Endothelial cell of umbilical vein (primary cell): ENCODE data around the gene ADD2. TPM values are rescaled to one million over a fixed set of nuclear protein-coding genes. Genes with fewer than 3 reads are reported as not detected.

Experiments used
- BruUV-seq: library from RNA; stranded (reverse); fragments of 400-500 nt; replicated peaks from 2 replicates; lab custom pipeline; 2021; lab: Mats Ljungman, UMichigan
- CTCF ChIA-PET: fragments of 300-600, 350-600 bp; sonication (Branson Sonifier 250); formaldehyde crosslinking; loops from one replicate; lab custom pipeline; 2021; ENCODE audit warnings: antibody characterized with exemption, inconsistent platforms; lab: Charles Lee
- POLR2A ChIA-PET: fragments of 300-600, 350-600 bp; sonication (Branson Sonifier 250); formaldehyde crosslinking; loops from one replicate; lab custom pipeline; 2021; ENCODE audit warnings: antibody characterized with exemption, inconsistent platforms; lab: Charles Lee
- DNase-seq: peaks from one replicate; pipeline ENCODE4 v3.0.0-alpha.2; 2011; ENCODE audit warnings: low read depth, low spot score
- FAIRE-seq: peaks from 2 replicates; lab custom pipeline; 2011; peaks lifted over from hg19 to GRCh38; lab: Jason Lieb, UNC
- H2AFZ ChIP-seq: 2 replicates; pipeline ENCODE4 v1.6.0; 2012; ENCODE audit warnings: low read depth, low read length, control low read depth, inconsistent platforms
- H3K27ac ChIP-seq: 2 replicates; pipeline ENCODE4 v1.5.1; 2011; ENCODE audit warnings: low read depth, mild to moderate bottlenecking, control low read depth, low read length, moderate library complexity; ENCODE audit not compliant: insufficient read depth
- H3K27me3 ChIP-seq, 2 experiments: 2 replicates each; pipeline versions ENCODE4 v1.6.0 to v1.6.1; 2011; ENCODE audit warnings: low read length in 2 of 2, mixed read lengths in 1 of 2; ENCODE audit not compliant: control insufficient read depth in 2 of 2, insufficient read depth in 2 of 2
- H3K36me3 ChIP-seq, 2 experiments: 2 replicates in 1 of 2; 3 replicates in 1 of 2; pipeline ENCODE4 v1.5.1; 2011; ENCODE audit warnings: low read length in 2 of 2, mild to moderate bottlenecking in 1 of 2, moderate library complexity in 1 of 2; ENCODE audit not compliant: control insufficient read depth in 2 of 2, insufficient read depth in 2 of 2; ENCODE audit errors: extremely low read depth in 1 of 2
- H3K4me1 ChIP-seq: 3 replicates; pipeline ENCODE4 v1.5.1; 2011; ENCODE audit warnings: mild to moderate bottlenecking, low read length; ENCODE audit not compliant: control insufficient read depth, insufficient read depth; ENCODE audit errors: extremely low read depth
- H3K4me2 ChIP-seq: 2 replicates; pipeline ENCODE4 v1.6.1; 2011; ENCODE audit warnings: low read length, control low read depth, mixed read lengths; ENCODE audit not compliant: insufficient read depth
- H3K4me3 ChIP-seq, 3 experiments: fragments of 200-600 bp in 1 of 3; sonication (generic), shearing (Covaris generic) in 1 of 3; replicated peaks in 1 of 3; 2 replicates each; pipeline ENCODE4 v1.5.1; 2011 to 2016; ENCODE audit warnings: control low read depth in 3 of 3, low read length in 3 of 3, mild to moderate bottlenecking in 2 of 3, inconsistent platforms in 1 of 3, low read depth in 1 of 3, moderate library complexity in 1 of 3; ENCODE audit not compliant: insufficient read depth in 1 of 3
- H3K79me2 ChIP-seq: 2 replicates; pipeline ENCODE4 v1.6.0; 2012; ENCODE audit warnings: low read length, inconsistent platforms; ENCODE audit not compliant: control insufficient read depth, insufficient read depth
- H3K9ac ChIP-seq: replicated peaks from 2 replicates; pipeline ENCODE3; 2011; ENCODE audit warnings: low read length, control low read depth; ENCODE audit not compliant: insufficient read depth; ENCODE audit errors: extremely low read depth
- H3K9me1 ChIP-seq: replicated peaks from 3 replicates; pipeline ENCODE4 v1.6.0; 2011; ENCODE audit warnings: mild to moderate bottlenecking, low read length; ENCODE audit not compliant: control insufficient read depth, insufficient read depth; ENCODE audit errors: extremely low read depth
- H3K9me3 ChIP-seq: replicated peaks from 2 replicates; pipeline ENCODE4 v1.5.1; 2012; ENCODE audit warnings: low read length, inconsistent platforms; ENCODE audit not compliant: control insufficient read depth, insufficient read depth
- H4K20me1 ChIP-seq: replicated peaks from 2 replicates; pipeline ENCODE3; 2011; ENCODE audit warnings: mild to moderate bottlenecking, low read length; ENCODE audit not compliant: control insufficient read depth, insufficient read depth; ENCODE audit errors: extremely low read depth
- EZH2 ChIP-seq: IDR thresholded peaks from 2 replicates; pipeline ENCODE4 v1.6.1; 2012; ENCODE audit warnings: borderline replicate concordance, low read depth, mild to moderate bottlenecking, moderate library complexity, low read length, inconsistent platforms; ENCODE audit not compliant: severe bottlenecking
- FOS ChIP-seq: IDR thresholded peaks from 2 replicates; pipeline ENCODE4 v1.6.1; 2011; ENCODE audit warnings: mild to moderate bottlenecking, low read length, moderate library complexity, borderline replicate concordance; ENCODE audit not compliant: insufficient read depth
- GATA2 ChIP-seq: IDR thresholded peaks from 2 replicates; pipeline ENCODE4 v1.7.0; 2011; ENCODE audit warnings: low read depth, mild to moderate bottlenecking, moderate library complexity, mixed read lengths, low read length; ENCODE audit not compliant: insufficient read length, insufficient read depth
- JUN ChIP-seq: IDR thresholded peaks from 2 replicates; pipeline ENCODE4 v1.6.1; 2011; ENCODE audit warnings: borderline replicate concordance, low read depth; ENCODE audit not compliant: insufficient read length, insufficient read depth
- MYC ChIP-seq: IDR thresholded peaks from one replicate; pipeline ENCODE4 v1.6.1; 2011; ENCODE audit warnings: mild to moderate bottlenecking, low read depth, low read length
- POLR2A ChIP-seq: IDR thresholded peaks from 2 replicates; pipeline ENCODE4 v1.6.1; 2012; ENCODE audit warnings: low read depth, mild to moderate bottlenecking, control low read depth, low read length
- POLR2AphosphoS5 ChIP-seq: IDR thresholded peaks from 2 replicates; pipeline ENCODE4 v1.6.1; 2012; ENCODE audit warnings: low read depth, mild to moderate bottlenecking, control low read depth, low read length, moderate library complexity; ENCODE audit not compliant: insufficient read depth
- dilution Hi-C: fragments of 300-500 bp; cut with MboI; formaldehyde crosslinking; loops from one replicate; pipeline ENCODE4 v1.15.0; 2019; ENCODE audit warnings: low sequenced_read_pairs; ENCODE audit not compliant: extremely low pct_ligation_motif_present
- intact Hi-C: fragments of 100-400 bp; cut with micrococcal nuclease; formaldehyde crosslinking; loops from one replicate; pipeline ENCODE4 v1.10.0; 2022
- polyA plus RNA-seq, 4 experiments: library from polyadenylated mRNA; depleted of rRNA in 3 of 4; stranded (reverse) in 3 of 4; unstranded in 1 of 4; fragments of >200 nt; gene quantifications; 2 replicates each; pipeline versions ENCODE4 v1.2.1 to v1.2.3, GENCODE V29; 2011 to 2012; ENCODE audit warnings: missing spikeins in 1 of 4
- total RNA-seq: library from RNA; stranded (reverse); gene quantifications from 2 replicates; pipeline ENCODE4 v1.2.3, GENCODE V29; 2021
- TF ChIP-seq, protein P1 (sequence below): IDR thresholded peaks from 2 replicates; pipeline ENCODE4 v1.6.1; 2011; ENCODE audit not compliant: insufficient read depth, insufficient read length
- TF ChIP-seq, protein P2 (sequence below), 2 donors: IDR thresholded peaks; 1 replicate in 1 of 2; 2 replicates in 1 of 2; pipeline ENCODE4 v1.5.1; 2011; ENCODE audit warnings: low read length in 2 of 2, mild to moderate bottlenecking in 2 of 2, moderate library complexity in 2 of 2, control low read depth in 1 of 2, inconsistent platforms in 1 of 2, low read depth in 1 of 2; ENCODE audit not compliant: insufficient read depth in 1 of 2; ENCODE audit errors: extremely low read depth in 1 of 2

ADD2 gene
- total and polyA plus RNA-seq, 2 donors (not counting 3 experiments of a cell fraction or from before 2014, with no cell fraction given) = 0.17 TPM; not detected in 1

DNA sequence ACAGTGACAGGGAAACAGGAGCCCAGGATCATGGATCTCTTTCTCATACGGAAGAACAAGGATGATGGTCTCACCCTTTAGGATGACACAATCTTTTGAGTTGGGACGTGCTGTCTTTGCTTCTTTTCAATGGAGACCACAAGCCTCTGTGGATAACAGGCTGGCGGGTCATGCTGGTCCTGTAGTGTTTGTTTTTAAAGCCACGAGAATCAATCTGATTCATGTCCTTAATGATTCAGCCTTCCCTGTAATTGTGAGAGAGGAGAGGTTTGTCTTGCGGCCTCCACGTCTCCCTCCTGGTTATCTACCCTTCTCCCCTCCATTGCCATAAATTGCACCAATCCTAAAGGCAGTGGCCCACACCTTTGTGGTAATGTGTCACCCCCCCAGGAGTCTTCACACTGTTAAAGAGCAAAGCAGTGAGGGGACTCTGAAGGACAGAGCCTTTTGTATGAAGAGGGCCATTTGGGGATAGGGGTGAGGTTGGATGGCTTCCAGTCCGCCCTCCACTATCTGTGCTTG lies 126.7 kb downstream of the ADD2 start:
- DNase-seq (no peak), FAIRE-seq (no peak)
- H3K9me1 ChIP-seq = no peaks in the 10 kb centered on the region
- H4K20me1 ChIP-seq = no peaks in the 10 kb centered on the region
- H3K27ac ChIP-seq = no peak overlapping the region
- H3K36me3 ChIP-seq = no peaks in the 10 kb centered on the region
- ChIA-PET CTCF (no interaction called here), POLR2A (no interaction called here)
- H3K4me3 ChIP-seq = no peak overlapping the region
- dilution Hi-C loops = no loop called here
- H3K9ac ChIP-seq = no peak overlapping the region
- peaks cover 6 to 9% of the 10 kb centered on the region in 2 experiments for H3K27me3 ChIP-seq
- H3K4me1 ChIP-seq = no peaks in the 10 kb centered on the region
- H3K9me3 ChIP-seq = no peaks in the 10 kb centered on the region
- TF ChIP-seq POLR2A = no peak
- no peak for TF ChIP-seq EZH2
- TF ChIP-seq FOS = peak; percentile 45
- no peak for TF ChIP-seq JUN
- intact Hi-C loops = no loop called here
- H3K79me2 ChIP-seq = no peaks in the 10 kb centered on the region
- no peak overlapping the region for H3K4me2 ChIP-seq
- BruUV-seq = no TSS peak
- no peak overlapping the region for H2AFZ ChIP-seq

DNA sequence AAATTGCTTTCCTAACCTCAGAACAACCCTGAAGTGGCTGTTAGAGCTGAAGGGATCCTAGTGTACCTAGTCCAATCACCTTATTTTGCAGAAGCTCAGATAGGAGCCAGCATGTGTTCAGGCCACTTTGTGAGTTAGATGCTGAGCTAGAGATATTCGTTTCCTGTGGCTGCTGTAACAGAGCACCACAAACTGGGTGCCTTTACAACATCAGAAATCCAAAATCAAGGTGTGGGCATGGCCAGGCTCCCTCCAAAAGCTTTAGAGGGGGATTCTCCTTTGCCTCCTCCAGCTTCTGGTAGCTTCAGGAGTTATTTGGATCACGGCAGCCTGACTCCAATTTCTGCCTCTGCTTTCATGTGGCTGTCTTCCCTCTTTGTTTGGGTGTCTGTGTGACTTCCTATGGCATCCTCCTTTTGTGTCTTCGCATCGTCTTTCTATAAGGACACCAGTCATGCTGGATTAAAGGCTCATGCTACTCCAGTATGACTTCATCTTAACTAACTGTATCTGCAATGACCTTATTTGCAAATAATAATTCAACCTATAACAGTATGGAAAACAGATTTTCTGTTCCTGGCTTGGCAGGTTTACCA lies 128.1 kb downstream of the ADD2 start:
- H3K4me2 ChIP-seq = no peak overlapping the region
- FAIRE-seq (no peak), DNase-seq (no peak)
- no peaks in the 10 kb centered on the region for H4K20me1 ChIP-seq
- peaks cover 11 to 12% of the 10 kb centered on the region in 2 experiments for H3K27me3 ChIP-seq
- no peaks in the 10 kb centered on the region for H3K79me2 ChIP-seq
- no peak overlapping the region for H3K27ac ChIP-seq
- no TSS peak for BruUV-seq
- H2AFZ ChIP-seq = no peak overlapping the region
- no peaks in the 10 kb centered on the region for H3K4me1 ChIP-seq
- H3K9me1 ChIP-seq = no peaks in the 10 kb centered on the region
- dilution Hi-C loops (no loop called here), intact Hi-C loops (no loop called here)
- POLR2A ChIA-PET = no interaction called here
- TF ChIP-seq POLR2AphosphoS5 (no peak), JUN (no peak), GATA2 (no peak), EZH2 (no peak), MYC (no peak), POLR2A (no peak), FOS (no peak)
- TF ChIP-seq, protein P1, sequence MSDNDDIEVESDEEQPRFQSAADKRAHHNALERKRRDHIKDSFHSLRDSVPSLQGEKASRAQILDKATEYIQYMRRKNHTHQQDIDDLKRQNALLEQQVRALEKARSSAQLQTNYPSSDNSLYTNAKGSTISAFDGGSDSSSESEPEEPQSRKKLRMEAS = no peak
- TF ChIP-seq, protein P2, sequence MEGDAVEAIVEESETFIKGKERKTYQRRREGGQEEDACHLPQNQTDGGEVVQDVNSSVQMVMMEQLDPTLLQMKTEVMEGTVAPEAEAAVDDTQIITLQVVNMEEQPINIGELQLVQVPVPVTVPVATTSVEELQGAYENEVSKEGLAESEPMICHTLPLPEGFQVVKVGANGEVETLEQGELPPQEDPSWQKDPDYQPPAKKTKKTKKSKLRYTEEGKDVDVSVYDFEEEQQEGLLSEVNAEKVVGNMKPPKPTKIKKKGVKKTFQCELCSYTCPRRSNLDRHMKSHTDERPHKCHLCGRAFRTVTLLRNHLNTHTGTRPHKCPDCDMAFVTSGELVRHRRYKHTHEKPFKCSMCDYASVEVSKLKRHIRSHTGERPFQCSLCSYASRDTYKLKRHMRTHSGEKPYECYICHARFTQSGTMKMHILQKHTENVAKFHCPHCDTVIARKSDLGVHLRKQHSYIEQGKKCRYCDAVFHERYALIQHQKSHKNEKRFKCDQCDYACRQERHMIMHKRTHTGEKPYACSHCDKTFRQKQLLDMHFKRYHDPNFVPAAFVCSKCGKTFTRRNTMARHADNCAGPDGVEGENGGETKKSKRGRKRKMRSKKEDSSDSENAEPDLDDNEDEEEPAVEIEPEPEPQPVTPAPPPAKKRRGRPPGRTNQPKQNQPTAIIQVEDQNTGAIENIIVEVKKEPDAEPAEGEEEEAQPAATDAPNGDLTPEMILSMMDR (IDR thresholded peaks at IDR 0.05; ENCODE audit: extremely low read depth in 1 of 2, insufficient read depth in 1 of 2, low read depth in 1 of 2, low read length in 2 of 2) = no peak
- H3K36me3 ChIP-seq = no peaks in the 10 kb centered on the region
- CTCF ChIA-PET = interaction anchor here (1.1 to 2.1 kb wide), 3 partner anchors 15 to 336 kb away, joined by 3 to 14 read pairs (median 5); no protein-coding TSS in a partner anchor
- no peaks in the 10 kb centered on the region for H3K9me3 ChIP-seq
- H3K4me3 ChIP-seq = no peak overlapping the region
- H3K9ac ChIP-seq = no peak overlapping the region
